Activated CD4-positive, alpha-beta T cell treated with anti-CD3 and anti-CD28 coated beads, Interleukin-2, Interleukin-4, amounts not matched to agents 100 ng/mL and 50 ng/mL, durations not matched to agents 16 hours and 8 hours (primary cell): ENCODE data around the gene PREB.
"Not testable (repeated sequence)": the region's sequence is repeated elsewhere in the genome, so short reads cannot be mapped to it uniquely, and the experiment has no call there.

Experiments used
- DNase-seq: peaks from one replicate; pipeline ENCODE4 v3.0.0-alpha.2; 2020; ENCODE audit warnings: low spot score

Gene PREB, protein sequence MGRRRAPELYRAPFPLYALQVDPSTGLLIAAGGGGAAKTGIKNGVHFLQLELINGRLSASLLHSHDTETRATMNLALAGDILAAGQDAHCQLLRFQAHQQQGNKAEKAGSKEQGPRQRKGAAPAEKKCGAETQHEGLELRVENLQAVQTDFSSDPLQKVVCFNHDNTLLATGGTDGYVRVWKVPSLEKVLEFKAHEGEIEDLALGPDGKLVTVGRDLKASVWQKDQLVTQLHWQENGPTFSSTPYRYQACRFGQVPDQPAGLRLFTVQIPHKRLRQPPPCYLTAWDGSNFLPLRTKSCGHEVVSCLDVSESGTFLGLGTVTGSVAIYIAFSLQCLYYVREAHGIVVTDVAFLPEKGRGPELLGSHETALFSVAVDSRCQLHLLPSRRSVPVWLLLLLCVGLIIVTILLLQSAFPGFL

DNA sequence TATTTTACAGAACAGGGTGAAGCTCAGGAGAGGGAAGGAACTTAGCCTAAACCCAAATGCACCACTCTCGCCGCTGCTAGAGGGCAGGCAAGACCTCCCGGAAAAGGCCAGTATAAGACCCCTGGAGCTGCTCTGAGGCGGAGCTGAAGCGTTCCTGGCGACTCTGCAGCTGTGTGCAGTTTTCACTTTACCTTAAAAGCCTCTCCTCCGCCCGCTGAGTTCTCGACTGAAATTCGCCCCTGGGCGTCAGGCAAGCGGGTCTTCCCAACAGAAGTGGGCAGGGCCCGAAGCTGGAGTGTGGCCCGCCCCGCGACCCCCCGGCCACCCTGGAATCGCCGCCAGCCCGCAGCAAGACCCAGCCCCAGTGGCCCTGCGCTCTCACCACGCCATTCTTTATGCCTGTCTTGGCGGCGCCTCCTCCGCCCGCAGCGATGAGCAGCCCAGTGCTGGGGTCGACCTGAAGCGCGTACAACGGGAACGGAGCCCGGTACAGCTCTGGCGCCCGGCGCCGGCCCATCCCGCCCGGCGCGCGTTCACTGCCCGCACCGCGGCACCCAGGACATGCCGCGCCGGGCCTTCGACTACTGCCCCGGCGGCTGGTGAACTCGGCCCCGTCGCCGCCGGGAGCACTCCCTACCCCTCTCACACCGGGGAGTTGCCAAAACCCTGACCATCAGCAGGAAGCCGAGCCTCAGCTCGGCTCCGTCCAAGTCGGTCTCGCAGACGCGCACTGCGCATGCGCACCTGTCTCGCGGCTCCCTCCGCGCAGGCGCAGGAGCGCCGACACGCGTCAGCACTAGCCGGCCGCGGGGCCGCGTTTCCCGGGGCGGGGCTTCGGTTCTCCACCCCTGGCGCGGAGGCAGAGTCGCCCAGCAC, at the start of gene PREB:
Gene PREB, minus strand, starts transcription at position 732 of the 876 bp plus-strand sequence. Its CDS starts 215 bp downstream, at position 517.
- DNase-seq, result peak; percentile 98

- no peak for DNase-seq
These were observed 49.7 kb upstream of the PREB start for GRCh38 chr2:27184115-27184514.

DNA sequence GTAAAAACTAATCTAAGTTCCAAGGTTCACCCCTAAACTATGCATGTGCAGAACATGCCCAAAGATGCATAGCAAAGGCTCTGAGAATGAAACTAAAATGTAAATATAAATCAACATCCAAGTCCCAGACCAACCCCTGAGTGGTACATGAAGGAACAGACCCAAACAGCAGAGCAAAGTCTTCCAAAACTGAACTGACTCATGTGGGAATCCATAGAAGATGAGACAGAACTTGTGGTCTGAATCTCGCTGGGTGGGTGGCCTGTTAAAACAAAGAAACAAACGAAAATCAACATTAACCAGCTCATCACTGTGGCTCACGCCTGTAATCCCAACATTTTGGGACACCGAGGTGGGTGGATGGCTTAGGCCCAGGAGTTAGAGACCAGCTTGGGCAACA, 47.9 kb upstream of the PREB start:
- no peak for DNase-seq

- DNase-seq, result no peak
These were observed 45.0 kb upstream of the PREB start for GRCh38 chr2:27179344-27180000.

GRCh38 chr2:27178469-27178868, 44.0 kb upstream of the PREB start:
- no peak for DNase-seq

DNA sequence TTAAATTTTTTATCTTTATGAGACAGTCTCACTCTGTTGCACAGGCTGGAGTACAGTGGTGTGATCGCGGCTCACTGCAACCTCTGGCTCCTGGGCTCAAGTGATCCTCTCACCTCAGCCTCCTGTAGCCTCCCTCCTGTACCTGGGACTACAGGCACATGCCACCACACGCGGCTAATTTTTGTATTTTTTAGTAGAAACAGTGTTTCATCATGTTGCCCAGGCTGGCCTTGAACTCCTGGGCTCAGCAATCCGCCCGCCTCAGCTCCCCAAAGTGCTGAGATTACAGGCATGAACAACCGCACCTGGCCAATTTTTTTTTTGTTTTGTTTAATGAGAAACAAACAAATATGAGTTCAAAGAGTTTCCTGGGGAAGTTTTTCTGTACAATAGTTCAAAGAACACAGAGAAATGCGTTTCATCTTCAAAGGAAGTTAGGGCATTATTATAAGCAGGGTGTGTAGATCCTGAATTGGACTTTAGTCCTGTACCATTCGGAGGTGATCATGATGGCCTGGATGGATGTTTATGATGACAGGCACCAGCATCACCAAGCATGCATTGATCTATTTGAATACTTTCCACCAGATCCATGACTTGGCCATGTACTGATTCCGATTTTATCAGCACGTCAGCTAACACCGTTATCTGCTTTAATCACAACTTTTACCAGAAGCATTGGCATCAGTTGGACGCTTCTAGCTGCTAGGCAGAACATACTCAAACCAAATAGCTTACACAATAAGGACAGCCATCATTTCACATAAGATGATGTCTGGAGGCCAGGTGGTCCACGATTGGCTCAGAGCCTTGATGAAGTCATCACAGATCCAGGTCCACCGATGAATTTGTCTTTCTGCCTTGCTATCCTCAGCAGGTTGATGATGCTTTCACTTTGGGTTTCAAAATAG, 43.3 kb upstream of the PREB start:
- no peak for DNase-seq

DNA sequence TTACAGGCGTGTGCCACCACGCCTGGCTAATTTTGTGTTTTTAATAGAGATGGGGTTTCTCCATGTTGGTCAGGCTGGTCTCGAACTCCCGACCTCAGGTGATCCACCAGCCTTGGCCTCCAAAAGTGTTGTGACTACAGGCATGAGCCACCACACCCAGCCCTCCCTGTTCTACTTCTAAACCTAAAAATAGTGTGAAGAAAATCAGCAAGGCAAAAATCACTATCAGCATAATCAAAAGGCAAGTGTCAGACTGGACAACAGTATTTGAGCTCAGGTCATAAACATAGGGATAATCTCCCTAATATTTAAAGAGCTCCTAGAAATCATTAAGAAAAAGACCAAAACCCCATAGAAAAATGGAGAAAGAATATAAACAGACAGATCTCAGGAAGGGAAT, 41.3 kb upstream of the PREB start:
- DNase-seq, result not testable (repeated sequence)

- DNase-seq, result no peak
These were observed 40.9 kb upstream of the PREB start for GRCh38 chr2:27175330-27175729.

GRCh38 chr2:27174638-27175037, 40.2 kb upstream of the PREB start:
- DNase-seq, result no peak

GRCh38 chr2:27171351-27171848, 37.0 kb upstream of the PREB start:
- DNase-seq, result no peak

- DNase-seq, result no peak
These were observed 36.3 kb upstream of the PREB start for GRCh38 chr2:27170581-27171337.

- no peak for DNase-seq
These were observed 30.7 kb upstream of the PREB start for GRCh38 chr2:27164960-27165763.

DNA sequence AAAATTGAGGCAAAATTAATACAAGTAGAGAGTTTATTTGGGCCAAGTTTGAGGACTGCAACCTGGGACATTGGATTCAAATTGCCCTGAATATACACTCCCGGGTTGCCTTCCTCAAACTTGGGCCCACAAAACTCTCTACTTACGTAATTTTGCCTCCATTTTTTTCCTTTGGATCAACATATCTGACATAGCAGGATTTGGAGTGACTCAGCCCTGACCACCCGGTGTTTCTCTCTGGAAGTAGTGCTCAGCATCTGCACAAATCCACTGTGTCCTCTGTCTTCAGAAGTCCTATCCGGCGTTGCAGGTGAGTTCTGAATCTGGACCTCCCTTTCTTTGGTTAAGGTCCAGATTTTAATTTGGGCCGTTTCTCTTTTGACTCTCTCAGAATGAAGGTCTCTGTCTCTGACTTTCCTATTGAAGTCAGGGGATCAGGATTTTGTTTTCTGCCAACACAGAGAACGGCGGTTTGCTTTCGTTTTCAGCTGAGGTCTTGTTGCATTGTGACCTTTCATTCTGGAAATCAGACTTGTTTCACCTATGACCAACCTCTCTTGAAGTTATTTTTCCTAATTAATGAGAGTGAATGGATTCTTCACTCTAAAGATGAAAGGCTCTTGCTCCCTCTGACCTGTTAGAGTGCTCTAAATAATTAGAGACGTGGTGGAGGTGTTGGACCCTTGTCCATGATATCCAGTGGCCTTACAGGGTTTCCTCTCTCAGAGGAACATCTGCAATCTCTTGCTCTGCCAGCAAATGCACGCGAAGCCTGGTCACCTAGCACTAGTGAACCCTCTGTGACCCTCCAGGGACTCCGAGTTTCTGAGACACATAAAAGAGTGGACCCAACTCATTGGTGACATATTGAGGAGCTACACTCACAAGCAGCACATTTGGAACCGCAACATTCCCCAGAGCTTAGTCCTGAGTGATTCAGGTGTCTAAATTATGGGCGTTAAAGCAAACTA, 28.0 kb upstream of the PREB start:
- no peak for DNase-seq

DNA sequence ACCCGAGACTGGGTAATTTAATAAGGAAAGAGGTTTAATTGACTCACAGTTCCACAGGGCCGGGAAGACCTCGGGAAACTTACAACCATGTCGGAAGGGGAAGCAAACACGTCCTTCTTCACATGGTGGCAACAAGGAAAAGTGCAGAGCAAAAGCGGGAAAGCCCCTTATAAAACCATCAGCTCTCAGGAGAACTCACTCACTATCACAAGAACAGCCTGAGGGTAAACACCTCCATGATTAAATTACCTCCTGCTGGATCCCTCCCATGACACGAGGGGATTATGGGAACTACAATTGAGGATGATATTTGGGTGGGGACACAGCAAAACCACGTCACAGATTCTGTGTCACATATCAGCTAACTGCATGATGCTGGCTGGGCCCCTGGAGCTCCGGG, 25.8 kb upstream of the PREB start:
- no peak for DNase-seq

DNA sequence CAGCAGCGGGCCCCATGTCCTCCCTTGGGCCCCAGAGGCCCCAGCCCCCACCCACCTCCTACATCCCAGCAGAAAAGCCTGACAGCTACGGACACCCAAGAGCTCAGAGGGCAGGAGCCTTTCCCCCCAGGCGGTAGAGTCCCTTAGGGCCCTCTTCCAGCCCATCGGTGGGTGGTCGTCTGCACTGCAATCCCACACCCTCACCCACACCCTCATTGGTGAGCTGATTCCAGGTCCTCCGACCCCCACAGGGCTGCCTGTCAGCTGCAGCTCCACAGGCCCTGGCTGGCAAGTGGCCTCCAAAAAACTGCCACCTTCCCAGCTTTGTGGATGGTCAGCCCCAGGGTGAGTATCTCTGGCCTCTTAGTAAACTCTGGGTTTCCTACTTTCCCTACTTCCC, 24.8 kb upstream of the PREB start:
- DNase-seq, result no peak

GRCh38 chr2:27158468-27158867, 24.0 kb upstream of the PREB start:
- DNase-seq, result no peak

DNA sequence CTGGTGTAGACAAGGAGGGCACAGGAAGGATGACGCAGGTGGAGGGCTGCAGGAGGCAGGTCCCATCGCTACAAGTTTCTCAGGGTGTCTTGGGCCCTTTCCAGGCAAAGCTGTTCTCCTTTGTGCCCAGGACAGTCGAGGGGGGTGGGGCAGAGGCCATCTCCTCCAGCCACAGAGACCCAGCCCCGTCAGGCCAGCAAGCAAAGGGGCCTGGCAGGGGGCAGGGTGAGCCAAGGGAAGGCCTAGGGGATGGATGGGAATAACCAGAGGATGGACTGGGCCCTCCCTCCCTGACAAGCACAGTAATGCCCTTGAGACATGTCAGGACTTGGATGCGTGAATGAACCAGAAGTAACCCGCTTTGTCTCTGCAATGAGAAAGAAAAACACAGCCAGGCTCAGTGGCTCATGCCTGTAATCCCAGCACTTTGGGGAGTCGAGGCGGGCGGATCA, 20.7 kb upstream of the PREB start:
- no peak for DNase-seq

DNA sequence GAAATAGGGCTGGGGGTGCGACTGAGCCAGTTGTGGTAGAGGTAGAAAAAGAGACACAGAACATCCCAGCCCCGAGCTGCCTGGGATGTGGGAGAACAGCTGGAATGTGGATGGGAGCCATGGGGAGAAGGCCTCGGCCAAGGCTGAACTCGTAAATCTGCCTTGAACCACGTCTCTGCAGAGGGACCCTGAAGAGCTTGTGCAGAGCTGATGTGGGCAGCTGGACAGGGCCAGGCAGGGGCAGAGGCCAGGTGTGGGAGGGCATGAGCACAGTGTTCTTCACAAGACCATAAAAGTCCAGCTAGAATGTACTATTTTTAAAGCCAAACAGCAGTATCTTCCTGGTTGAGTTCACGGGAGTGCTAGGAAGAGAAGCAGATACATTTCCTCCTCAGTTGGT, 20.1 kb upstream of the PREB start:
- DNase-seq, result no peak
